Activated B cell treated with CpG ODN at 0.5 μM for 24 hours (primary cell): ENCODE measurements around the gene RNF26. TPM values are rescaled to one million over a fixed set of nuclear protein-coding genes. Genes with fewer than 3 reads are reported as not detected.

ENCODE experiments used
- ATAC-seq: fragments of 200-7000 bp; cut with Tn5 transposase; one replicate; pipeline ENCODE4 v1.10.0; 2021; ENCODE audit warnings: low read depth, mild to moderate bottlenecking, moderate library complexity
- CTCF ChIA-PET: fragments of 350-600 bp; sonication (Branson Sonifier 250); formaldehyde crosslinking; loops from one replicate; lab custom pipeline; 2021; ENCODE audit warnings: antibody characterized with exemption; lab: Charles Lee
- POLR2A ChIA-PET: fragments of 350-600 bp; sonication (Branson Sonifier 250); formaldehyde crosslinking; loops from one replicate; lab custom pipeline; 2021; ENCODE audit warnings: antibody characterized with exemption; lab: Charles Lee
- DNase-seq: peaks from one replicate; pipeline ENCODE4 v3.0.0; 2022
- H3K27ac Mint-ChIP-seq: one replicate; pipeline ENCODE4 v1.8.0; 2020; ENCODE audit warnings: mixed read lengths
- H3K27me3 Mint-ChIP-seq: one replicate; pipeline ENCODE4 v1.8.0; 2021; ENCODE audit warnings: mixed read lengths
- H3K36me3 Mint-ChIP-seq: one replicate; pipeline ENCODE4 v1.8.0; 2021; ENCODE audit warnings: low read depth, mixed read lengths
- H3K4me1 Mint-ChIP-seq: one replicate; pipeline ENCODE4 v1.8.0; 2021; ENCODE audit warnings: mixed read lengths
- H3K4me3 Mint-ChIP-seq: one replicate; pipeline ENCODE4 v1.8.0; 2020; ENCODE audit warnings: mild to moderate bottlenecking, mixed read lengths
- H3K9me3 Mint-ChIP-seq: one replicate; pipeline ENCODE4 v1.8.0; 2020; ENCODE audit warnings: mixed read lengths
- CTCF ChIP-seq: fragments of 200-600 bp; IDR thresholded peaks from one replicate; pipeline ENCODE4 v1.8.0; 2022; ENCODE audit warnings: antibody characterized with exemption, mild to moderate bottlenecking
- intact Hi-C: fragments of 100-400 bp; cut with micrococcal nuclease; formaldehyde crosslinking; loops from one replicate; pipeline ENCODE4 v1.15.1; 2024
- total RNA-seq: library from RNA; stranded (reverse); gene quantifications from 2 replicates; pipeline ENCODE4 v1.2.3, GENCODE V29; 2022

The RNF26 gene
- total RNA-seq, 1 donor from 2014 or later: 21.2 TPM

GRCh38 chr11:119295178-119295577 is 39.1 kb upstream of the RNF26 start:
- Mint-ChIP-seq H3K9me3 (peaks cover 4% of the 10 kb centered on the region), H3K27ac (no peak overlapping the region), H3K4me3 (no peak overlapping the region), H3K4me1 (no peaks in the 10 kb centered on the region), H3K36me3 (peaks cover 69% of the 10 kb centered on the region), H3K27me3 (no peaks in the 10 kb centered on the region)
- POLR2A ChIA-PET: no interaction called here
- intact Hi-C loops: no loop called here
- no peak for DNase-seq
- CTCF ChIA-PET: no interaction called here
- no peak for ATAC-seq
- no peak for TF ChIP-seq CTCF

- TF ChIP-seq CTCF: no peak
- Mint-ChIP-seq H3K4me3 (no peak overlapping the region), H3K9me3 (no peaks in the 10 kb centered on the region), H3K4me1 (no peaks in the 10 kb centered on the region), H3K27me3 (no peaks in the 10 kb centered on the region), H3K27ac (no peak overlapping the region), H3K36me3 (peaks cover 79% of the 10 kb centered on the region)
- DNase-seq (no peak), ATAC-seq (no peak)
- ChIA-PET POLR2A (no interaction called here), CTCF (interaction anchor here (0.8 to 1.2 kb wide), 2 partner anchors 14 to 132 kb away, joined by 3 to 6 read pairs; no protein-coding TSS in a partner anchor)
- intact Hi-C loops: no loop called here
Measured at GRCh38 chr11:119297938-119298337, 36.4 kb upstream of the RNF26 start.

- no peaks in the 10 kb centered on the region for H3K9me3 Mint-ChIP-seq
- DNase-seq (no peak), ATAC-seq (no peak)
- no peak for TF ChIP-seq CTCF
- intact Hi-C loops: no loop called here
- H3K27me3 Mint-ChIP-seq: no peaks in the 10 kb centered on the region
- no peak overlapping the region for H3K4me3 Mint-ChIP-seq
- POLR2A ChIA-PET: no interaction called here
- peaks cover 83% of the 10 kb centered on the region for H3K36me3 Mint-ChIP-seq
- CTCF ChIA-PET: no interaction called here
- H3K4me1 Mint-ChIP-seq: no peaks in the 10 kb centered on the region
- H3K27ac Mint-ChIP-seq: no peak overlapping the region
Measured at GRCh38 chr11:119298726-119299125, 35.6 kb upstream of the RNF26 start.

GRCh38 chr11:119299416-119299815 is 34.9 kb upstream of the RNF26 start:
- TF ChIP-seq CTCF: no peak
- DNase-seq (no peak), ATAC-seq (no peak)
- no peak overlapping the region for H3K27ac Mint-ChIP-seq
- H3K4me3 Mint-ChIP-seq: no peak overlapping the region
- H3K9me3 Mint-ChIP-seq: no peaks in the 10 kb centered on the region
- peaks cover 89% of the 10 kb centered on the region for H3K36me3 Mint-ChIP-seq
- H3K4me1 Mint-ChIP-seq: no peaks in the 10 kb centered on the region
- POLR2A ChIA-PET: no interaction called here
- CTCF ChIA-PET: no interaction called here
- no peaks in the 10 kb centered on the region for H3K27me3 Mint-ChIP-seq
- intact Hi-C loops: no loop called here

- DNase-seq (no peak), ATAC-seq (no peak)
- Mint-ChIP-seq H3K27ac (no peak overlapping the region), H3K4me1 (no peaks in the 10 kb centered on the region), H3K36me3 (peaks cover 89% of the 10 kb centered on the region), H3K27me3 (no peaks in the 10 kb centered on the region), H3K4me3 (no peak overlapping the region), H3K9me3 (no peaks in the 10 kb centered on the region)
- TF ChIP-seq CTCF: no peak
- POLR2A ChIA-PET: no interaction called here
- intact Hi-C loops: no loop called here
- CTCF ChIA-PET: no interaction called here
Measured at GRCh38 chr11:119300198-119300964, 33.9 kb upstream of the RNF26 start.
